HG02885 (cell line): ENCODE measurements around the gene SLC6A19.
"Not testable (repeated sequence)": the region's sequence is repeated elsewhere in the genome, so short reads cannot be mapped to it uniquely, and the experiment has no call there.

Source experiments
- ATAC-seq: cut with Tn5 transposase; IDR thresholded peaks from one replicate; pipeline ENCODE4 v1.9.1; 2021; ENCODE audit warnings: mild to moderate bottlenecking; ENCODE audit not compliant: unreplicated experiment, poor library complexity

Gene SLC6A19

DNA sequence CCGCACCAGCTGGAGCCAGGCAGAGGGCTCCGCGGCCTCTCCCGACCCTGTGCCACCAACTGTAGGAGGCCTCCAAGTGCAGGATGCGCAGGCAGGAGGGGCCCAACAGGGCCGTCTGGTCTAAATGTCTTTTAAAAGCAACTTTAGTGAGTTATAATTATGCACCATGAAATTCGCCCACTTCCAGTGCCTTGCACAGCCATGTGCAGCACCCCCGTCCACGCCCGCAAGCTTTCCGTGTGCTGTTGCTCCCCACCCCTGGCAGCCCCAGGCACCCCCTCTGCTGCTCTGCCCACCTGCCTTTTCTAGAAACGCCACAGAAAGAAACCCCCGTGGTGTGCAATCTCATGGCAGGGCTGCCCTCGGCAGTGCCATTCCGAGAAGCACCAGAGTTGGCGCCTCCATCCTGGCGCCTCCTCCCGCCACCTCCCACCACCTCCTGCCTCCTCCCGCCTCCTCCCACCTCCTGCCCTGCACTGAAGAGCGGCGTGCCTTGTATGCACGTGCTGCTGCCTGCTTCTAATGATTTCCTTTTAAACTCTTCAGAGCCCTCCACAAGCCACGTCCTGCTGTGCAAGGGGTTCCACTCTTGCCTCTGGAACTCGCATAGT, 16.3 kb downstream of the SLC6A19 start:
- ATAC-seq, result no peak

- ATAC-seq, result no peak
Measured at GRCh38 chr5:1218351-1219080, 17.1 kb downstream of the SLC6A19 start.

DNA sequence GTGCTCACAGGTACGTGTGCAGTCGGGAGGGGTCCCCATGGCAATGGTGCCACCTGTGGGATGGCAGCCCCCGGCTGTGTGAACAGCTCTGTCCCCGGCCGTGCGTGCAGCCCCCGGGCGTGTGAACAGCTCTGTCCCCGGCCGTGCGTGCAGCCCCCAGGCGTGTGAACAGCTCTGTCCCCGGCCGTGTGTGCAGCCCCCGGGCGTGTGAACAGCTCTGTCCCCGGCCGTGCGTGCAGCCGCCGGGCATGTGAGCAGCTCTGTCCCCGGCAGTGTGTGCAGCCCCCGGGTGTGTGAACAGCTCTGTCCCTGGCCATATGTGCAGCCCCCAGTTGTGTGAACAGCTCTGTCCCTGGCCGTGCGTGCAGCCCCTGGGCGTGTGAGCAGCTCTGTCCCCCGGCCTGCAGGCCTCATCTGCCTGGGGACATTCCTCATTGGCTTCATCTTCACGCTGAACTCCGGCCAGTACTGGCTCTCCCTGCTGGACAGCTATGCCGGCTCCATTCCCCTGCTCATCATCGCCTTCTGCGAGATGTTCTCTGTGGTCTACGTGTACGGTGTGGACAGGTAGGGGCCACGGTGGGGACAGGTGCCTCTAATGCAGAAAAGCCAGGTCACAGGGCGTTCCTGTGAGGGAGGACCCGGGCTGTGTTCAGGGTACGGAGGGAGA, 17.8 kb downstream of the SLC6A19 start:
- ATAC-seq, result no peak

GRCh38 chr5:1219768-1220100, 18.3 kb downstream of the SLC6A19 start:
- no peak for ATAC-seq

DNA sequence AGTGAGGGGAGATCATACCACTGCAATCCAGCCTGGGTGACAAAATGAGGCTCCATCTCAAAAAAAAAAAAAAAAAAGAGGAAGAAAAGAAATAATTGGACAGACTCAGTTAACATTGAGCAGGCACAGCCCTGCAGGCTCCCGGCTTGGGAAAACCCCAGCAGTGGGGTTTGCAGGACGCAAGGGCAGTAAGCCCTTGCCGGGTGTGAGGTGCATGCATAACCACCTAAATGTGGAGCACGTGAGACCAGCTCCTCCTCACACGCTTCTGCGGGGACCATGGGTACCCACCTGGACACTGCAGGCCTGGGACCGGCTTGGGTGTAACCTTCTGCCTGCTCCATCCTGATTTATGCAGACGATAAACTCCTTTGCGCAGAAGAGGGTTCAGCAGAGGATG, 19.0 kb downstream of the SLC6A19 start:
- no peak for ATAC-seq

DNA sequence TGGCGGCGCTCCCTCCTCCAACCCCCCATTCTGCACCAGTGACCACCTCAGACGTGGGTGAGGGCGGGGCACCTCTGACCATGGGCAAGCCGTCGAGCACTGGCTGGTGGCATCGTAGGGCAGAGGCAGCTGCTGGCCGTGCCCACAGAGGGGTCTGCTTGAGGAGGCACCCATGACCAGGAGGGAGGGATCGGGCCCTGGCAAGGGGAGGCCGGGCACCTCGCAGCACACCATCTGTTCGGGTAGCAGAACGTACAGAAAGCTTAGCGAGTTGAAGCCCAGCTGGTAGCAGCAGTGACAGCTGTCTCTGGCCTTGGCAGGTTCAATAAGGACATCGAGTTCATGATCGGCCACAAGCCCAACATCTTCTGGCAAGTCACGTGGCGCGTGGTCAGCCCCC, 19.4 kb downstream of the SLC6A19 start:
- ATAC-seq, result no peak

DNA sequence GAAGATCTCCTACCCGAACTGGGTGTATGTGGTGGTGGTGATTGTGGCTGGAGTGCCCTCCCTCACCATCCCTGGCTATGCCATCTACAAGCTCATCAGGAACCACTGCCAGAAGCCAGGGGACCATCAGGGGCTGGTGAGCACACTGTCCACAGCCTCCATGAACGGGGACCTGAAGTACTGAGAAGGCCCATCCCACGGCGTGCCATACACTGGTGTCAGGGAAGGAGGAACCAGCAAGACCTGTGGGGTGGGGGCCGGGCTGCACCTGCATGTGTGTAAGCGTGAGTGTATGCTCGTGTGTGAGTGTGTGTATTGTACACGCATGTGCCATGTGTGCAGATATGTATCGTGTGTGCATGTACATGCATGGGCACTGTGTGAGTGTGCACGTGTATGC, 20.3 kb downstream of the SLC6A19 start:
- no peak for ATAC-seq

DNA sequence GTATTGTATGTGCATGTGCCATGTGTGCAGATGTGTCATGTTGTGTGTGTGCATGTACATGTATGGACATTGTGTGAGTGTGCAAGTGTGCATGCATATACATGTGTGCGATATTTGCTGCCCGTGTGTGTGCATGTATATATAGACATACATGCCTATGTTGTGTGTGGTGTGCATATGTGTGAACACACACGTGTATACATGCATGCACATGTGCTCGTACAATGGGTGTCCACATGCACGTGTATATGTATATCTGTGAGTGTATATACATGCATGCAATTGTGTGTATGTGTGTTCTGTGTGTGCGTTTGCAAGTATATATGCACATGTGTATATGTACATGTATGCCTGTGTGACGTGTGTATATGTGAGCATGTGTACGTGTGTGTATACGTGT, 20.8 kb downstream of the SLC6A19 start:
- ATAC-seq, result no peak

- ATAC-seq, result no peak
Measured at GRCh38 chr5:1222621-1223277, 21.4 kb downstream of the SLC6A19 start.

GRCh38 chr5:1223278-1223670, 21.9 kb downstream of the SLC6A19 start:
- no peak for ATAC-seq

DNA sequence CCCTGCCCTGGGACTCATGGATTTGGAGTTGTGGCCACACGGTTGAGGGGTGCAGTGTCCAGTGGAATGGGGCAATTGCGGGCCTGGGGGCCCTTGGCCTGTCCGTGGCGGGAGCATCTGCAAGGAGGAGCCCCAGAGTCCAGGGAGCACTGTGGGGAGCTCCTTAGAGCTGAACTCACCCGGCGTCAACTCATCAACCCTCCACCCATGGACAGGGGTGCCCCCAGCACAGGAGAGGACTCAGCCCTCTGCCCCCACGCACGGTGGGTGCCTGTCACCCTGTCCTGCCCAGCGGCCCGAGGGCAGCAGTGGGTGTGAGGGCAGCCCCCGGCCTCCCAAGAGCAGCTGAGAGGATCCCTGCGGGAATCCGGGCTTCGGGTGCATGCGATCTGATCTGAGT, 23.2 kb downstream of the SLC6A19 start:
- no peak for ATAC-seq

- no peak for ATAC-seq
Measured at GRCh38 chr5:1225081-1225480, 23.7 kb downstream of the SLC6A19 start, which contains the start of gene SLC6A18. SLC6A18 (plus strand) TSS chr5:1225381; CDS start chr5:1225478, 97 bp downstream.

DNA sequence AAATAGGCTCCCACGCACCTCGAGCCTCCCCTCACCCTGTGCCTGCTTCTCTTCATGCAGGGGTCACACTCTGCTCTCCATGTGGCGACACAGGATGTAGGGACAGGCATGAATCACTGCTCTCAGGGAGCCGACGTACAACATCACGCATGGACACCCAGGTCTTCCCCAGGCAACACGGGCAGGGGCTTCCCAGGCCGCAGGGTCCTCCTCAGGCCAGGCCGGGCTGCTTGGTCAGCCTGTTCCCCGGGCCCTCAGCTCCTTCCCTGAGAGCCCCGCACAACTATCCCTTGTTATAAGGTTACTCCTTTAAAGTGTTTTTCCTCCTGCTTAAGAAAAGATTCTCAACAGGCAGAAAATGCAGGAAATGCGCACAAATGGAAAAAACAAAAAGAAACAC, 24.8 kb downstream of the SLC6A19 start:
- ATAC-seq, result no peak

GRCh38 chr5:1226839-1227581, 25.6 kb downstream of the SLC6A19 start:
- ATAC-seq, result no peak

DNA sequence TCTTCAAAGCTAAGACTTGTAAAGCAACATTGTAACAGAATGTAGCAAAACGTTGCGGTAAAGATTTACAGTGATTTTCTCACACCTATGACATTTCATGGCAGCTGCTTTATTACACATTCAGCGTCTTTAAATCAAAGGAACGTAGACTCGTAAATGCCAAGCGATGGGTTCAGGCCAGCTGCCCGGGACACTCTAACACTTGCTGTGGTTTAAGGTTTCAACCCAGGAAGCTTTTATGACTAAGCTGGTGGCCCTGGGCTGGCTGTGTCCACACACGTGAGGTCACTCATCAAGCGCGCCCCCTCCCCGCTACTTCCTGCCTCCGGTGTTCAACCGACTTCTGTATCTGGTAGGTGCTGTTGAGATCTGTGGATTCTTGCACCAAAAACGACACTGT, 26.3 kb downstream of the SLC6A19 start:
- ATAC-seq, result no peak

DNA sequence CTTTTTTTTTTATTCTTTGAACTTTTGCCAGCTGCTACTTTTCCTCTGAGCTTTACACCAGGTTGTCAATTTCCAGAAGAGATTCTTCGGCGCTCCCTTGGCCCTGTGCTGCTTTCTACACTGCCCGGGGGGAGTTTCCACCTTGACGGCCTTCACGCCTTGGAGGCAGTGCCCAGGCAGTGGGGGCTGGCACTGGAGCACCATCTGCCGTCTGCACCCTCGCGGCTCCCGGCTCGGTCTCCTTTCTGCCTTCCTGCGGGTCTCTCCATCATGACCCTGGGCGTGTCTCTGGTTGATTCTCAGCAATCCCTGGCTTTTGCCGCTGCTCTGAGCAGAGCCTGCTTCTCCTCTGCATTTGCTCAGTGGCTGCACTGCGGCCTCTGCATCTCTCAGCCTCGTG, 26.7 kb downstream of the SLC6A19 start:
- ATAC-seq, result no peak

GRCh38 chr5:1229023-1229422, 27.6 kb downstream of the SLC6A19 start:
- ATAC-seq, result not testable (repeated sequence)

DNA sequence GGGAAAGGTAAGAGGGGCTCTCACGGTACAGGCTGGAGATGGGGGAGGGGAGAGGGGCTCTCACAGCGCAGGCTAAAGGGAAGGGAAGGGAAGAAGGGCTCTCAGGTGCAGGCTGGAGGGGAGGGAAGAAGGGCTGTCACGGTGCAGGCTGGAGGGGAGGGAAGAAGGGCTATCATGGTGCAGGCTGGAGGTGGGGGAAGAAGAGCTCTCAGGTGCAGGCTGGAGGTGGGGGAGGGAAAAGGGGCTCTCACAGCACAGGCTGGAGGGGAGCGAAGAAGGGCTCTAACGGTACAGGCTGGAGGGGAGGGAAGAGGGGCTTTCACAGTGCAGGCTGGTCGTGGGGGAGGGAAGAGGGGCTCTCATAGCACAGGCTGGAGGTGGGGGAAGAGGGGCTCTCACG, 28.4 kb downstream of the SLC6A19 start:
- ATAC-seq, result no peak

DNA sequence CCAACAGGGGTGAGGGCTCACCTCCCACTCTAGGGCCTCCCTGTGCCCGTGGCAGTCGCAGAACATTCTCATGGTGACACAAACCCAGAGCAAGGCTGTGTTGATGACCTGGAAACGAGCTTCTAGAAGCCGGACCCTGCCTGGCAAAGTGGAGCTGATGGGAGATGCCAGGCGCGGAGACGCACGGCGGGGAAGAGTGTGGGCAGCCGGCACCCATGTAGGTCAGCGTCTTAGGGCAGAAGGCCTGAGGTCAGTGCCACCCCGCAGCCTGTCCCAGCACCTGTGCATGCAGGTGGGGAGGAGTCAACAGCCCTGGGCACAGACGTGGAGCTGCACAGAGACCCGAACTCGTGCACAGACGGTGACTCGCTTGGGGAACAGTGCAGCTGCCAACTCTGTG, 29.2 kb downstream of the SLC6A19 start:
- ATAC-seq, result no peak

GRCh38 chr5:1231354-1231905, 30.0 kb downstream of the SLC6A19 start:
- no peak for ATAC-seq
